Aorta (tissue), 5 donors: ENCODE measurements around the gene ACKR3. TPM values are rescaled to one million over a fixed set of nuclear protein-coding genes. Genes with fewer than 3 reads are reported as not detected.

Source experiments
- ATAC-seq: fragments of 200-7000 bp; cut with Tn5 transposase; one replicate; pipeline ENCODE4 v1.9.1; 2022; ENCODE audit warnings: moderate library complexity; ENCODE audit not compliant: low FRiP score
- DNase-seq, 2 donors: peaks; one replicate each; pipeline ENCODE4 v3.0.0-alpha.2; 2020
- H3K27ac ChIP-seq, 2 donors: one replicate each; pipeline ENCODE4 v1.5.1; 2013; ENCODE audit warnings: low read length in 2 of 2, mild to moderate bottlenecking in 2 of 2, moderate library complexity in 2 of 2, control low read depth in 1 of 2, inconsistent platforms in 1 of 2, low read depth in 1 of 2
- H3K27me3 ChIP-seq, 2 donors: one replicate each; pipeline ENCODE4 v1.6.1; 2013; ENCODE audit warnings: control low read depth in 1 of 2, low read length in 1 of 2, mild to moderate bottlenecking in 1 of 2, moderate library complexity in 1 of 2; ENCODE audit not compliant: insufficient read depth in 2 of 2, control insufficient read depth in 1 of 2
- H3K36me3 ChIP-seq, 2 donors: one replicate each; pipeline ENCODE4 v1.6.1; 2013; ENCODE audit warnings: control low read depth in 1 of 2, low read length in 1 of 2, mild to moderate bottlenecking in 1 of 2; ENCODE audit not compliant: insufficient read depth in 2 of 2, control insufficient read depth in 1 of 2
- H3K4me1 ChIP-seq, 2 donors: one replicate each; pipeline ENCODE4 v1.6.1; 2013; ENCODE audit warnings: low read length in 2 of 2, control low read depth in 1 of 2, mild to moderate bottlenecking in 1 of 2, moderate library complexity in 1 of 2; ENCODE audit not compliant: insufficient read depth in 2 of 2, control insufficient read depth in 1 of 2
- H3K4me3 ChIP-seq, 2 donors: one replicate each; pipeline ENCODE4 v1.5.1; 2013; ENCODE audit warnings: low read length in 2 of 2, control low read depth in 1 of 2, mild to moderate bottlenecking in 1 of 2
- H3K9me3 ChIP-seq: one replicate; pipeline ENCODE4 v1.6.1; 2013; ENCODE audit warnings: mild to moderate bottlenecking, low read length; ENCODE audit not compliant: control insufficient read depth
- WGBS, 2 donors: extraction: QIAGEN DNeasy Blood & Tissue Kit; methylation state at CpG; one replicate each; pipeline ENCODE4 v1.1.7; 2013; 5-methylcytosine and 5-hydroxymethylcytosine counted together
- intact Hi-C, 2 donors: fragments of 100-400 bp; cut with DNase I; formaldehyde crosslinking; loops; one replicate each; pipeline versions ENCODE4 v1.14.2 to v1.15.0; 2022
- polyA plus RNA-seq, 2 donors: library from polyadenylated mRNA; stranded (reverse); fragments of 200-250 nt; gene quantifications; one replicate each; pipeline ENCODE4 v1.2.3, GENCODE V29; 2013
- total RNA-seq, 2 donors: library from RNA; stranded (reverse); fragmentation: NEBNext Ultra II Directional; extraction: Animal tissue kit (Norgen Biotek cat#: 25700); gene quantifications; one replicate each; pipeline ENCODE4 v1.2.1, GENCODE V29; 2021
- donor health status: healthy with polysubstance abuse.
- donor health status: Bipolar disorder and iron deficiency.
- donor health status: DM: no; HTN: no; CAD: no.
- donor health status: DM: no; HTN: no; CAD: no.
- donor health status: DM: yes; HTN: yes; CAD: no.

ACKR3 gene
- total and polyA plus RNA-seq, 4 donors: 7.0 to 116 (median 75.5) TPM

GRCh38 chr2:236593956-236594355 lies 24.3 kb downstream of the ACKR3 start:
- DNase-seq (no peak), ATAC-seq (no peak)
- Histone ChIP-seq H3K9me3 (no peaks in the 10 kb centered on the region), H3K4me1 (no peaks in the 10 kb centered on the region), H3K27me3 (no peaks in the 10 kb centered on the region), H3K27ac (no peak overlapping the region), H3K4me3 (no peak overlapping the region), H3K36me3 (no peaks in the 10 kb centered on the region)
- intact Hi-C loops: no loop called here

GRCh38 chr2:236597629-236598028 lies 28.0 kb downstream of the ACKR3 start:
- no peak for ATAC-seq
- no peak overlapping the region for H3K27ac ChIP-seq
- H3K4me1 ChIP-seq: no peaks in the 10 kb centered on the region
- no peaks in the 10 kb centered on the region for H3K9me3 ChIP-seq
- no peak overlapping the region for H3K4me3 ChIP-seq
- no peaks in the 10 kb centered on the region for H3K27me3 ChIP-seq
- intact Hi-C loops: no loop called here
- DNase-seq: no peak
- no peaks in the 10 kb centered on the region for H3K36me3 ChIP-seq
- WGBS, 2 donors: 8% methylated on average over 4 of the region's 4 CpGs

DNA sequence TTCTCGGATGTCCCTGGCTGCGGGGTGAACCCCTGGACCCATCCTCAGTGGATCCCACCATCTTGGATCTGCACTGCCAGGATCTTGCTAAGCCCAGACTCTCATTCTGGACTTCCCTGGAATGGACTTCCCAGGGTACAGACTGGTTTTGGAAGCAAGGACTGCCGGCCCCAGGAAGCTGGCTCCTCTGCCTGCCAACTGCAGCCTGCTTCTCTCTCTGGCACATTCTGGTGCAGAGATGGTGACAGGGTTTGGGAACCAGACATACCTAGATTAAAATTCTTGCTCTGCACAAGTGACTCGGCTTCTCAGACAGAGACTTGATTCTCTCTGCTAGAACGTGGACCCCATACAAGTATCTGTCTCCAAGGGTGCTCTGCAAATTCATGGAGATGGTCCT lies 29.4 kb downstream of the ACKR3 start:
- H3K4me1 ChIP-seq: no peaks in the 10 kb centered on the region
- intact Hi-C loops: no loop called here
- no peaks in the 10 kb centered on the region for H3K27me3 ChIP-seq
- H3K9me3 ChIP-seq: no peaks in the 10 kb centered on the region
- WGBS, 2 donors: 44 to 55% methylated on average over 5 of the region's 5 CpGs
- no peak overlapping the region for H3K4me3 ChIP-seq
- ATAC-seq: no peak
- H3K36me3 ChIP-seq: no peaks in the 10 kb centered on the region
- H3K27ac ChIP-seq: no peak overlapping the region
- no peak for DNase-seq

DNA sequence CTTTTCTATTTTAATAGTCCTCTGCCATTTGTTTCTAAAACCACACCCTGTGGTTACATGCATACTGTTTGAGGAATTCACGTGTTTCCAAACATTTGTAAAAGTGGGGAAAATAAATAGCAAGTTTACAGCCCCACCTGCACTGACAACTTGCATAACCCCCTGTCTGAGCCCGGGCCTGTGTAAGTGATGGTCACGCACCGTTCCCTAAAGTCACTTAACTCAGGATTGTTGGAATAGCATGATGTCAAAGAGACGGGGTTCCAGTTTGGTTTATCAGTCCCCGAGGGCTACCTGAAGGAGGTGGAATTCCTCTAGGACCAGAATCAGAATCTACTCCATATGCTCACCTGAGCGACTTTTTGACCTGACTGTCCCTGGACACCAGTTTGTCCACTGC lies 30.5 kb downstream of the ACKR3 start:
- Histone ChIP-seq H3K27ac (no peak overlapping the region), H3K4me1 (no peaks in the 10 kb centered on the region), H3K27me3 (no peaks in the 10 kb centered on the region), H3K36me3 (no peaks in the 10 kb centered on the region), H3K9me3 (no peaks in the 10 kb centered on the region), H3K4me3 (no peak overlapping the region)
- 95 to 96% methylated on average over 7 of the region's 7 CpGs for WGBS, 2 donors
- no peak for ATAC-seq
- intact Hi-C loops: no loop called here
- DNase-seq: no peak

DNA sequence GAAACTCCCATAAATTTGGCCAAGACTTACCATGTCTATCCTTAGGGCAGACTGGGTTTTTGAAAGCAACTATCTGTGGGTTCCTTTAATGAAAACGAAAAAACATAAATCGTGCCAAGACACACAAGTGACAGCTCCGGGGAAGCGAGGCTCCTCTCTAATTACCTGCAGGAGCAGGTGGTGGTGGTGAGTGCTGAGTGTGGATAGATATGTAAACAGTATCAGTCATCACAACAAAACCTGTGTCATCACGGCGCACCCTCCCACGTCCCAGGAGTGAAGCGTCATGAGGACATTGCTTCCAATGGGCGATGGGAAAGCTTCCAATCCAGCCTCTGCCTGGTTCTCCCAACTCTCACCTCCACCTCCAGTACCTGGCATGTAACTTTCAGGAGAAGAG lies 31.3 kb downstream of the ACKR3 start:
- DNase-seq (peak in 1 of 2 donors; percentile 52), ATAC-seq (no peak)
- Histone ChIP-seq H3K27ac (no peak overlapping the region), H3K27me3 (no peaks in the 10 kb centered on the region), H3K4me1 (no peaks in the 10 kb centered on the region), H3K9me3 (no peaks in the 10 kb centered on the region), H3K36me3 (no peaks in the 10 kb centered on the region), H3K4me3 (no peak overlapping the region)
- intact Hi-C loops: no loop called here
- WGBS, 2 donors: 80 to 82% methylated on average over 9 of the region's 9 CpGs

DNA sequence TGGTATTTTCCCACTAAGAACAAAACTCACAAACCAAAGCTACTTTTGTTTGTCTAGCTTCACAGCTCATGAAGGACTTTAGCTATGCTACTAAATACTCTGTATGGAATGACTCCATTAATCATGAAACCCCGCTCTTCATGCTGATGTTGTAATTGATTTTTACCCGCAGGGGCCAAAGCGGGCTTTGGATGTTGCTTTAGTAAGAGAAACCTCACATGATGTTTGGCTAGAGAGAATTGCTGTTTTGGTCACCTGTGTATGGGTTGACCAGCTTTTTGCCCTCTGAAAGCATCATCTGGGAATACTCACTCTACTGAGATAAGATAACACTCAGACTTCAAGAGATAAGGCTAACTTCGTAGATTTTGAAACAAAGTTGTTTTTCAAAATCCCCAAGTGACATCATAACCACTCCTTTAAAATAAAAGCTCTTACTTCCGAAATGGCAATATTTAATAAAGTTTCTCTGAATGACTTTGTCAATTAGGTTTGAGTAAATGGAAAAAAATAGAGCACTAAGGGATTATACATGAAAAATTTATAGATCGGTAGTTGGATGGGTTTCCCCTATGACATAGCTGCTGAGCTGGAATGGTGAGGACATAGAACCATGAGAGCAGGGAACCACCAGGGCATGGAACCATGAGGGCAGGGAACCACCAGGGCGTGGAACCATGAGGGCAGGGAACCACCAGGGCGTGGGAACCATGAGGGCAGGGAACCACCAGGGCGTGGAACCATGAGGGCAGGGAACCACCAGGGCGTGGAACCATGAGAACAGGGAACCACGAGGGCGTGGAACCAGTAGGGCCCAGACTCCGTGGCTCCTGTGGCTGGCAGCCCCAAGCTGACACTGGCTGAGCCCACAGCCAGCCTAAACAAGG lies 31.9 kb downstream of the ACKR3 start:
- H3K27ac ChIP-seq: no peak overlapping the region
- ATAC-seq: no peak
- no peaks in the 10 kb centered on the region for H3K9me3 ChIP-seq
- DNase-seq: no peak
- WGBS, 2 donors: 87 to 88% methylated on average over 13 of the region's 13 CpGs
- H3K36me3 ChIP-seq: no peaks in the 10 kb centered on the region
- intact Hi-C loops: no loop called here
- H3K27me3 ChIP-seq: no peaks in the 10 kb centered on the region
- no peaks in the 10 kb centered on the region for H3K4me1 ChIP-seq
- H3K4me3 ChIP-seq: no peak overlapping the region

- ATAC-seq: no peak
- intact Hi-C loops: no loop called here
- Histone ChIP-seq H3K9me3 (no peaks in the 10 kb centered on the region), H3K4me3 (no peak overlapping the region), H3K36me3 (no peaks in the 10 kb centered on the region), H3K27ac (no peak overlapping the region), H3K4me1 (no peaks in the 10 kb centered on the region), H3K27me3 (no peaks in the 10 kb centered on the region)
- 93 to 94% methylated on average over 4 of the region's 4 CpGs for WGBS, 2 donors
- DNase-seq: no peak
Observed at GRCh38 chr2:236602678-236603077, 33.1 kb downstream of the ACKR3 start.

DNA sequence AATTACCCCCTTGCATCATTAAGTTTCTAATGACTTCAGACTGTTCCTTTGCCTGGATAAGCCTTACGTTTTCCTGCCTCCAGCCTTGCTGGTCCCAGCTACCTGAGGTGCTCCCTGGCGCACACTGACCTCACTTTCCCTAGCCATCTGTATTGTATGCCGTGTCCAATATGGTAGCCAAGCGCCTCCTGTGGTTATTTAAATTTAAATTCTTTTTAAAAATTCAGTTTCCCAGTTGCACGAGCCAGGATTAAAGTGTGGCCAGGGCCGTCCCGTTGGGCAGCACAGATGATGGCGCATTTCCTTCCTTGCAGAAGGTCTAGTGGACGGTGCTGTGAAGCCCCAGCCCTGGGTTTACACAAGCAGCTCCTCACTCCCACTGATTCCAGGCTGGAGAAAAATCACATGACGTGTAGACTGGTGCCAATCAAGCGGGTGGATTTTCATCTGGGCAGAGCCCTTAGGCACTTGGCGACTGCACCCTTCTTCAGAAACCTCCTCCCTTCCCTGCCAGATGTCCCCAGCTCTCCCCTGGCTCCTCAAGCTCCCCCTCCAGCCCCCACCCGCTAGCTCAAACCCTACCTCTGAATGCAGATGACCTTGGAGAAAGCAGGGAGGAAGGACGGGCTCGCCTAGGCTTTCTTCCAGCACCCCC lies 33.9 kb downstream of the ACKR3 start:
- Histone ChIP-seq H3K9me3 (no peaks in the 10 kb centered on the region), H3K4me1 (no peaks in the 10 kb centered on the region), H3K27me3 (no peaks in the 10 kb centered on the region), H3K4me3 (no peak overlapping the region), H3K36me3 (no peaks in the 10 kb centered on the region), H3K27ac (no peak overlapping the region)
- ATAC-seq (no peak), DNase-seq (no peak)
- 94 to 95% methylated on average over 15 of the region's 15 CpGs for WGBS, 2 donors
- intact Hi-C loops: no loop called here
